Measurements from ENCODE around the gene SCG5.
A peak's percentile ranks its signal among the peaks of the same experiment; 100 is the strongest.

- TF ChIP-seq POLR2AphosphoS5 (IDR thresholded peaks at IDR 0.05) (peak in 1 of 3 donors; percentile 31), CTCF (IDR thresholded peaks at IDR 0.05) (no peak)
Observed at GRCh38 chr15:32659340-32660155, 18.0 kb downstream of the SCG5 start.

All from suprapubic skin (tissue), 3 donors.